ENCODE data around the gene ARRB1.

The ARRB1 gene

GRCh38 chr11:75225794-75226193 lies 125.7 kb downstream of the ARRB1 start:
- TF ChIP-seq CTCF (IDR thresholded peaks at IDR 0.05): no peak

GRCh38 chr11:75223954-75224643 lies 127.4 kb downstream of the ARRB1 start:
- TF ChIP-seq CTCF (IDR thresholded peaks at IDR 0.05): no peak

GRCh38 chr11:75219869-75220268 lies 131.6 kb downstream of the ARRB1 start:
- no peak for TF ChIP-seq CTCF (IDR thresholded peaks at IDR 0.05)

- TF ChIP-seq CTCF (IDR thresholded peaks at IDR 0.05): no peak
Observed at GRCh38 chr11:75214843-75215242, 136.6 kb downstream of the ARRB1 start.

- peak; percentile 29; the same call in 1 of the 2 replicates for TF ChIP-seq CTCF (IDR thresholded peaks at IDR 0.05)
Observed at GRCh38 chr11:75214411-75214821, 137.0 kb downstream of the ARRB1 start.

Measured in LNCAP (cell line).